ENCODE data around the gene MIA. TPM values are rescaled to one million over a fixed set of nuclear protein-coding genes. Genes with fewer than 3 reads are reported as not detected.

Gene MIA
- total RNA-seq, 4 donors from 2014 or later, result not detected

DNA sequence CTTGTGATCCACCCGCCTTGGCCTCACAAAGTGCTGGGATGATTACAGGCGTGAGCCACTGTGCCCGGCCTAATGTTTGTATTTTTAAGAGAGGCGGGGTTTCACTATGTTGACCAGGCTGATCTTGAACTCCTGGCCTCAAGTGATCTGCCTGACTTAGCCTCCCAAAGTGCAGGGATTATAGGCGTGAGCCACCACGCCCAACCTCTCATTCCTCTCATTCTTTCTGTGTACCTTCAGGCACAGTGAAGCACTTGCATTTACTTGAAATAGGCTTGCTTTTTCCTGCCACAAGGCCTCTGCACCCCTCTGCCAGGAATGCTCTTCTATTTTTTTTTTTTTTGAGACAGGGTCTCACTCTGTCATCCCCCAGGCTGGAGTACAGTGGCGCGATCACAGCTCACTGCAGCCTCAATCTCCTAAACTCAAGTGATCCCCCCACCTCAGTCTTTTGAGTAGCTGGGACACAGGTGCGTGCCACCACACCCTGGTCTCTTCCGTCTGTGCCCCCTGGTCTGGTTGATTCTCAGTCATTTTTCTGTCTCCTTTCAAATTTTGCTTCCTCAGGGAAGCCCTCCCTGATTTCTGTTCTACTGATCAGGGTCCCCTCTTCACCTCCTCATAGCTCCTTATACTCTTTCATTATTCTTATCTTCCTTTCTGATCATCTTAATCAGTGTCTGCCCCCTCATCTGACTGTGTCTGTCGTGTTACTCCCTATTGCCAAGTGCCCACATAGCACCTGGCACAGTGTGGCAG lies 40.1 kb upstream of the MIA start:
- Histone ChIP-seq H3K36me3 (peaks cover 0 to 95% of the 10 kb centered on the region in 2 donors), H3K4me3 (no peak overlapping the region), H3K27me3 (no peaks in the 10 kb centered on the region), H3K9me3 (no peaks in the 10 kb centered on the region), H3K27ac (no peak overlapping the region), H3K4me1 (peaks cover under 1 to 3% of the 10 kb centered on the region in 2 donors)
- no peak for ATAC-seq
- in situ Hi-C loops (cut with MboI; ENCODE audit: low sequenced_read_pairs in 4 of 4) (no loop called here), intact Hi-C loops (cut with DNase I; ENCODE audit: low total_unique reads) (no loop called here)
- no peak for DNase-seq
- no peak for TF ChIP-seq POLR2A (IDR thresholded peaks at IDR 0.05)
- TF ChIP-seq, protein P1, sequence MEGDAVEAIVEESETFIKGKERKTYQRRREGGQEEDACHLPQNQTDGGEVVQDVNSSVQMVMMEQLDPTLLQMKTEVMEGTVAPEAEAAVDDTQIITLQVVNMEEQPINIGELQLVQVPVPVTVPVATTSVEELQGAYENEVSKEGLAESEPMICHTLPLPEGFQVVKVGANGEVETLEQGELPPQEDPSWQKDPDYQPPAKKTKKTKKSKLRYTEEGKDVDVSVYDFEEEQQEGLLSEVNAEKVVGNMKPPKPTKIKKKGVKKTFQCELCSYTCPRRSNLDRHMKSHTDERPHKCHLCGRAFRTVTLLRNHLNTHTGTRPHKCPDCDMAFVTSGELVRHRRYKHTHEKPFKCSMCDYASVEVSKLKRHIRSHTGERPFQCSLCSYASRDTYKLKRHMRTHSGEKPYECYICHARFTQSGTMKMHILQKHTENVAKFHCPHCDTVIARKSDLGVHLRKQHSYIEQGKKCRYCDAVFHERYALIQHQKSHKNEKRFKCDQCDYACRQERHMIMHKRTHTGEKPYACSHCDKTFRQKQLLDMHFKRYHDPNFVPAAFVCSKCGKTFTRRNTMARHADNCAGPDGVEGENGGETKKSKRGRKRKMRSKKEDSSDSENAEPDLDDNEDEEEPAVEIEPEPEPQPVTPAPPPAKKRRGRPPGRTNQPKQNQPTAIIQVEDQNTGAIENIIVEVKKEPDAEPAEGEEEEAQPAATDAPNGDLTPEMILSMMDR (IDR thresholded peaks at IDR 0.05 in 4 of 5, conservative IDR thresholded peaks at IDR 0.05 in 1 of 5), result no peak

DNA sequence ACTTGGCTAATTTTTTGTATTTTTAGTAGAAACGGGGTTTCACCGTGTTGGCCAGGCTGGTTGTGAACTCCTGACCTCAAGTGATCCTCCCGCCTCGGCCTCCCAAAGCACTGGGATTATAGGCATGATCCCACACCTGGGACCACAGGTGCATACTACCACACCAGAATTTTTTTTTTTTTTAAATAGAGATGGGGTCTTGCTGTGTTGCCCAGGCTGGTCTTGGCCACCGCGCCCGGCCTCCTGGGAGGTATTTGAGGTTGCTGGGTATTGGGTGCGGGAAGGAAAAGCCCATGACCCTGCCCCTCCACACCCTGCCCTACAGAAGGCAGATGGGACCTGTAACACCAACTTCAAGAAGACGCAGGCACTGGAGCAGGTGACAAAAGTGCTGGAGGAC lies 38.7 kb upstream of the MIA start:
- Histone ChIP-seq H3K4me3 (no peak overlapping the region), H3K27me3 (no peaks in the 10 kb centered on the region), H3K36me3 (peaks cover 0 to 81% of the 10 kb centered on the region in 2 donors), H3K9me3 (no peaks in the 10 kb centered on the region), H3K4me1 (peaks cover 8 to 11% of the 10 kb centered on the region in 2 donors), H3K27ac (no peak overlapping the region)
- TF ChIP-seq, protein P1 (IDR thresholded peaks at IDR 0.05 in 4 of 5, conservative IDR thresholded peaks at IDR 0.05 in 1 of 5), result no peak
- no peak for TF ChIP-seq POLR2A (IDR thresholded peaks at IDR 0.05)
- in situ Hi-C loops (cut with MboI; ENCODE audit: low sequenced_read_pairs in 4 of 4) (no loop called here), intact Hi-C loops (cut with DNase I; ENCODE audit: low total_unique reads) (no loop called here)
- ATAC-seq (no peak), DNase-seq (no peak)

DNA sequence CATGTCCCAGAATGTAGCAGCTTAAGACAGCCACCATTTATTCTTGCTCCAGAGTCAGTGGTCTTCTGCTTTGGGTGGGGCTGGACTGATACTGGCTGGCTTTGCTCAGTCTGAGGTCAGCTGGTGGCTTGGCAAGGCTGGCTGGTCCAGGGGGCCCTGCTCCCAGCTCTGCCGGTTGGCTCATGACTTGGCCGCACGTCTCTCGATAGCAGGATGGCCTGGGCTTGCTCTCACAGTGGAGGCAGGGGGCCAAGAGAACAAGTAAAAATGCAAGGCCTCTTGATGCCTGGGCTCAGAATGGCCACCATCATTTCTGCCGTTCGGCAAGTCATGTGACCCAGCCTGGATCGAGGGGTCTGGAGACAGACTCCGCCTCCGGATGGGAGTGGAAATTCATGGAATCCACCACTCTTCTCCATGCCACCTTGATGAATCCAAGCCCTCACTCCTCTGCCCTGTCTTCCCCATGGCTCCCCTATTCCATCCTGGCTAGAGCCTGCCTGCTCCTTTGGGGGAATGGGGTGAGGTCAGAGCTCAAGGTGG lies 38.1 kb upstream of the MIA start:
- H3K4me3 ChIP-seq, result no peak overlapping the region
- no peaks in the 10 kb centered on the region for H3K27me3 ChIP-seq
- ATAC-seq, result no peak
- DNase-seq, result no peak
- peaks cover 8 to 11% of the 10 kb centered on the region in 2 donors for H3K4me1 ChIP-seq
- H3K9me3 ChIP-seq, result no peaks in the 10 kb centered on the region
- TF ChIP-seq, protein P1 (IDR thresholded peaks at IDR 0.05 in 4 of 5, conservative IDR thresholded peaks at IDR 0.05 in 1 of 5), result no peak
- TF ChIP-seq POLR2A (IDR thresholded peaks at IDR 0.05), result no peak
- H3K36me3 ChIP-seq, result peaks cover 0 to 76% of the 10 kb centered on the region in 2 donors
- no peak overlapping the region for H3K27ac ChIP-seq
- intact Hi-C loops (cut with DNase I; ENCODE audit: low total_unique reads), result no loop called here
- in situ Hi-C loops (cut with MboI; ENCODE audit: low sequenced_read_pairs in 4 of 4), result no loop called here

DNA sequence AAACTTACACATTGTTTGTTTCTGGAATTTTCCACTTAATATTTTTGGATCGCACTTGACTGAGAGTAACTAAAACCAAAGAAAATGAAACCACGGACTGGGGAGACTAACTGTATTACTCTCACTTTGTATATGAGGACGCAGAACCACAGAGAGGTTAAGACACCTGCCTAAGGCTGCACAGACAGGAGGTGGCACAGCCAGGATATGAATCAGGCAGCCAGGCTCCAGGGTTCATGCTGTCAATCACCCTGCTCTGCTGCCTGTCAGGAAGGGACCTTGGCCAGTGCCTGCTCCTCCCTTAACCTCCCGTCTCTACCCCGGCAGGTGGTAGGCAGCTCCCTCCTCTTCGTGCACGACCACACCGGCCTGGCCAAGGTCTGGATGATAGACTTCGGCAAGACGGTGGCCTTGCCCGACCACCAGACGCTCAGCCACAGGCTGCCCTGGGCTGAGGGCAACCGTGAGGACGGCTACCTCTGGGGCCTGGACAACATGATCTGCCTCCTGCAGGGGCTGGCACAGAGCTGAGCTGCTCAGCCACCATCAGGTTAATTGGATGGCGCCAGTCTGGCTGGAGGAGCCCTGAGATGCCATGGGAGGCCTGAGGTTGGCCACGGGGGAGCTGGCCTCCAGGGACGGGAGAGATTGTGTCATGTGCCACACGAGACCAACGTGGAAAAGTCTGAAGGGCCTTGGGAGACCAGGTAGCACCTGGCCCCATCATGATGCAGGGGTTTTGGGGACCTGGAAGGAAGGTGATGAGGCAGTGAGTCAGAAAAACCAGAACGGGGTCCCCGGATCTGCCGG lies 36.1 kb upstream of the MIA start:
- DNase-seq (no peak), ATAC-seq (no peak)
- Histone ChIP-seq H3K4me3 (no peak overlapping the region), H3K27me3 (no peaks in the 10 kb centered on the region), H3K9me3 (no peaks in the 10 kb centered on the region), H3K4me1 (peaks cover 8 to 11% of the 10 kb centered on the region in 2 donors), H3K27ac (peak overlapping the region; percentile 27 to 76 (median 66)), H3K36me3 (peaks cover 0 to 57% of the 10 kb centered on the region in 2 donors)
- intact Hi-C loops (cut with DNase I; ENCODE audit: low total_unique reads), result no loop called here
- TF ChIP-seq, protein P1 (IDR thresholded peaks at IDR 0.05 in 4 of 5, conservative IDR thresholded peaks at IDR 0.05 in 1 of 5), result no peak
- no peak for TF ChIP-seq POLR2A (IDR thresholded peaks at IDR 0.05)
- in situ Hi-C loops (cut with MboI; ENCODE audit: low sequenced_read_pairs in 4 of 4), result no loop called here

Measured in gastrocnemius medialis (tissue), 4 donors.